ENCODE measurements around the gene SGMS1.

Gene SGMS1

DNA sequence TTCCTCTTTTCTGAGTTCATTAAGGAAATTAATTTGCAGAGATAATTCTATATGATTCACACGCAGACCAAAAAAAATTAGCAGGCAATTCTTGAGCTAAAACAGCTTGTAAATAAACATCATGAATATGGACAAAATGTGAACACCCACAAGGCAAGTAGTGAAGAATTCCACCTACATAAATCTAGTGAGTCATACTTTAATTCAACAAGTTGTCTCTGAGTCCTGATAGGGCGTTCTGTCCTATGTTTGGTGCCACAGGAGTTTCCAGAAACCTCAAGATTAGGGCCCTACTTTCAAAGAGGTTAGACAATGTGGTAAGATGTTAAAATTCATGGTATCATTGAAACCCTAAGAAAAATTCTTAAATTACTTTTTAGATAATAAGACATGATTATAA lies 122.3 kb downstream of the SGMS1 start:
- no peak overlapping the region for H2AFZ ChIP-seq (ENCODE audit: low read depth, low read length)
- no peak overlapping the region for H3K9ac ChIP-seq (ENCODE audit: low read length)
- no peak overlapping the region for H3K4me2 ChIP-seq (ENCODE audit: low read length)
- no peak overlapping the region for H3K27ac ChIP-seq (ENCODE audit: low read length)
- no peaks in the 10 kb centered on the region for H4K20me1 ChIP-seq (ENCODE audit: insufficient read depth, low read length)
- peaks cover 7% of the 10 kb centered on the region; the same call in 1 of the 2 replicates for H3K79me2 ChIP-seq (ENCODE audit: low read length)
- no peak overlapping the region for H3K4me3 ChIP-seq (ENCODE audit: low read length)
- no peaks in the 10 kb centered on the region for H3K27me3 ChIP-seq (ENCODE audit: low read depth, low read length)
- H3K4me1 ChIP-seq (ENCODE audit: low read length) = peaks cover 53% of the 10 kb centered on the region
- TF ChIP-seq CTCF (IDR thresholded peaks at IDR 0.05; ENCODE audit: low read depth, low read length) (no peak), EZH2phosphoT487 (IDR thresholded peaks at IDR 0.05; ENCODE audit: low read depth) (no peak)
- H3K9me3 ChIP-seq (ENCODE audit: insufficient read depth, low read length) = no peaks in the 10 kb centered on the region
- no peaks in the 10 kb centered on the region for H3K36me3 ChIP-seq (replicated peaks; ENCODE audit: low read depth, low read length)

- Histone ChIP-seq H4K20me1 (ENCODE audit: insufficient read depth, low read length) (no peaks in the 10 kb centered on the region), H3K4me3 (ENCODE audit: low read length) (no peak overlapping the region), H3K9me3 (ENCODE audit: insufficient read depth, low read length) (no peaks in the 10 kb centered on the region), H3K9ac (ENCODE audit: low read length) (no peak overlapping the region), H3K79me2 (ENCODE audit: low read length) (no peaks in the 10 kb centered on the region), H3K27ac (ENCODE audit: low read length) (no peak overlapping the region), H3K27me3 (ENCODE audit: low read depth, low read length) (no peaks in the 10 kb centered on the region), H3K4me2 (ENCODE audit: low read length) (no peak overlapping the region), H3K4me1 (ENCODE audit: low read length) (peaks cover 47% of the 10 kb centered on the region), H2AFZ (ENCODE audit: low read depth, low read length) (no peak overlapping the region), H3K36me3 (replicated peaks; ENCODE audit: low read depth, low read length) (no peaks in the 10 kb centered on the region)
- no peak for TF ChIP-seq EZH2phosphoT487 (IDR thresholded peaks at IDR 0.05; ENCODE audit: low read depth)
- TF ChIP-seq CTCF (IDR thresholded peaks at IDR 0.05; ENCODE audit: low read depth, low read length) = no peak
These were observed 125.3 kb downstream of the SGMS1 start for GRCh38 chr10:50498465-50498864.

DNA sequence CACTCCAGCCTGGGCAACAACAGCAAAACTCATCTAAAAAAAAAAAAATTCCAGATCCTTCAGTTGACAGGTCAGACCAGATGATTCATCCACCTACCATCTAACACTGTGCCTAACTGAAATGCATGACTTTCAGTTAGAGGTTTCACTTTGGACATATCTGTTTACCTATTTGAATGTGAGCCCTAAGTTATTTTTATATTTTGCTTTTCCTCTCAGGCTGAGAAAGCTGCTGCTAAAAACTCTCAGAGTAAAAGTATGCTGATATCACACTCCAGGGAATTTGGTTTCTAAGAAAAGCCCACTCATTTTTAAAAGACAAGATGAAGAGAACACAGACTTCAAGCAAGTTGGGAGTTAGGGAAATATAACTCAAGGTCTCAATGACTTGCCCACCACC lies 126.0 kb downstream of the SGMS1 start:
- Histone ChIP-seq H3K4me1 (ENCODE audit: low read length) (peaks cover 42% of the 10 kb centered on the region), H3K27me3 (ENCODE audit: low read depth, low read length) (no peaks in the 10 kb centered on the region), H3K79me2 (ENCODE audit: low read length) (no peaks in the 10 kb centered on the region), H2AFZ (ENCODE audit: low read depth, low read length) (no peak overlapping the region), H3K27ac (ENCODE audit: low read length) (no peak overlapping the region), H3K4me3 (ENCODE audit: low read length) (no peak overlapping the region), H3K9ac (ENCODE audit: low read length) (no peak overlapping the region), H4K20me1 (ENCODE audit: insufficient read depth, low read length) (no peaks in the 10 kb centered on the region), H3K9me3 (ENCODE audit: insufficient read depth, low read length) (no peaks in the 10 kb centered on the region), H3K36me3 (replicated peaks; ENCODE audit: low read depth, low read length) (no peaks in the 10 kb centered on the region), H3K4me2 (ENCODE audit: low read length) (peak overlapping the region; percentile 39)
- TF ChIP-seq CTCF (IDR thresholded peaks at IDR 0.05; ENCODE audit: low read depth, low read length) (no peak), EZH2phosphoT487 (IDR thresholded peaks at IDR 0.05; ENCODE audit: low read depth) (no peak)

GRCh38 chr10:50496228-50496627 lies 127.5 kb downstream of the SGMS1 start:
- TF ChIP-seq EZH2phosphoT487 (IDR thresholded peaks at IDR 0.05; ENCODE audit: low read depth) (no peak), CTCF (IDR thresholded peaks at IDR 0.05; ENCODE audit: low read depth, low read length) (no peak)
- H3K4me1 ChIP-seq (ENCODE audit: low read length) = peaks cover 31% of the 10 kb centered on the region
- no peaks in the 10 kb centered on the region for H3K36me3 ChIP-seq (replicated peaks; ENCODE audit: low read depth, low read length)
- H3K27me3 ChIP-seq (ENCODE audit: low read depth, low read length) = no peaks in the 10 kb centered on the region
- no peaks in the 10 kb centered on the region for H3K79me2 ChIP-seq (ENCODE audit: low read length)
- no peak overlapping the region for H2AFZ ChIP-seq (ENCODE audit: low read depth, low read length)
- H3K4me3 ChIP-seq (ENCODE audit: low read length) = no peak overlapping the region
- H3K9me3 ChIP-seq (ENCODE audit: insufficient read depth, low read length) = no peaks in the 10 kb centered on the region
- no peak overlapping the region for H3K27ac ChIP-seq (ENCODE audit: low read length)
- H3K4me2 ChIP-seq (ENCODE audit: low read length) = peak overlapping the region; percentile 39
- no peak overlapping the region for H3K9ac ChIP-seq (ENCODE audit: low read length)
- H4K20me1 ChIP-seq (ENCODE audit: insufficient read depth, low read length) = no peaks in the 10 kb centered on the region
